ENCODE measurements around the gene TNFRSF1B.

Gene TNFRSF1B

GRCh38 chr1:12141163-12141850 lies 25.5 kb upstream of the TNFRSF1B start:
- DNase-seq (ENCODE audit: low read depth, low spot score): no peak

GRCh38 chr1:12142141-12142823 lies 24.5 kb upstream of the TNFRSF1B start:
- no peak for DNase-seq (ENCODE audit: low read depth, low spot score)

GRCh38 chr1:12142891-12143630 lies 23.7 kb upstream of the TNFRSF1B start:
- no peak for DNase-seq (ENCODE audit: low read depth, low spot score)

- no peak for DNase-seq (ENCODE audit: low read depth, low spot score)
Observed at GRCh38 chr1:12143631-12144155, 23.1 kb upstream of the TNFRSF1B start.

GRCh38 chr1:12144236-12144635 lies 22.6 kb upstream of the TNFRSF1B start:
- DNase-seq (ENCODE audit: low read depth, low spot score): no peak

GRCh38 chr1:12144969-12145368 lies 21.8 kb upstream of the TNFRSF1B start:
- no peak for DNase-seq (ENCODE audit: low read depth, low spot score)

GRCh38 chr1:12145616-12146342 lies 21.0 kb upstream of the TNFRSF1B start:
- no peak for DNase-seq (ENCODE audit: low read depth, low spot score)

- no peak for DNase-seq (ENCODE audit: low read depth, low spot score)
Observed at GRCh38 chr1:12146343-12147112, 20.3 kb upstream of the TNFRSF1B start.

- DNase-seq (ENCODE audit: low read depth, low spot score): no peak
Observed at GRCh38 chr1:12147201-12147701, 19.5 kb upstream of the TNFRSF1B start.

GRCh38 chr1:12148160-12148957 lies 18.4 kb upstream of the TNFRSF1B start:
- no peak for DNase-seq (ENCODE audit: low read depth, low spot score)

- DNase-seq (ENCODE audit: low read depth, low spot score): no peak
Observed at GRCh38 chr1:12148958-12149790, 17.6 kb upstream of the TNFRSF1B start.

GRCh38 chr1:12149791-12150175 lies 17.0 kb upstream of the TNFRSF1B start:
- DNase-seq (ENCODE audit: low read depth, low spot score): no peak

GRCh38 chr1:12150456-12151200 lies 16.2 kb upstream of the TNFRSF1B start:
- DNase-seq (ENCODE audit: low read depth, low spot score): no peak

GRCh38 chr1:12151465-12151864 lies 15.3 kb upstream of the TNFRSF1B start:
- no peak for DNase-seq (ENCODE audit: low read depth, low spot score)

GRCh38 chr1:12152113-12152891 lies 14.5 kb upstream of the TNFRSF1B start:
- DNase-seq (ENCODE audit: low read depth, low spot score): no peak

- DNase-seq (ENCODE audit: low read depth, low spot score): no peak
Observed at GRCh38 chr1:12153181-12153785, 13.5 kb upstream of the TNFRSF1B start.

- DNase-seq (ENCODE audit: low read depth, low spot score): no peak
Observed at GRCh38 chr1:12155328-12155727, 11.5 kb upstream of the TNFRSF1B start.
